Measurements from ENCODE around the gene KCNJ16. TPM values are rescaled to one million over a fixed set of nuclear protein-coding genes. Genes with fewer than 3 reads are reported as not detected.
A peak's percentile ranks its signal among the peaks of the same experiment; 100 is the strongest.

KCNJ16 gene
- polyA plus RNA-seq, 2 of the 4 experiments (the other 2 are of a cell fraction) = 0.87 to 1.6 TPM

GRCh38 chr17:70070305-70071027, 4.6 kb upstream of the KCNJ16 start (continued):
- TF ChIP-seq HMGXB4 (CRISPR knock-in tag; IDR thresholded peaks at IDR 0.05; ENCODE audit: borderline replicate concordance) = no peak
- TF ChIP-seq HOXA7 (CRISPR knock-in tag; IDR thresholded peaks at IDR 0.05) = no peak
- no peak for TF ChIP-seq ATOH8 (CRISPR knock-in tag; IDR thresholded peaks at IDR 0.05; ENCODE audit: low read depth)
- no peak for TF ChIP-seq PHF8 (IDR thresholded peaks at IDR 0.05; ENCODE audit: borderline replicate concordance, low read depth)
- TF ChIP-seq POLR2AphosphoS2 (conservative IDR thresholded peaks at IDR 0.05; ENCODE audit: low read length) = no peak
- TF ChIP-seq RAD21 (conservative IDR thresholded peaks at IDR 0.05 in 1 of 2, IDR thresholded peaks at IDR 0.05 in 1 of 2) = no peak
- TF ChIP-seq RCOR1 (IDR thresholded peaks at IDR 0.05; ENCODE audit: low read depth, low read length) = no peak
- no peak for TF ChIP-seq SREBF2 (IDR thresholded peaks at IDR 0.05)
- TF ChIP-seq HOXB13 (CRISPR knock-in tag; IDR thresholded peaks at IDR 0.05; ENCODE audit: low read depth) = no peak
- no peak for TF ChIP-seq BCL3 (IDR thresholded peaks at IDR 0.05)
- no peak for TF ChIP-seq CHD4 (IDR thresholded peaks at IDR 0.05; ENCODE audit: borderline replicate concordance)
- TF ChIP-seq JUN (IDR thresholded peaks at IDR 0.05) = no peak
- TF ChIP-seq CEBPB (IDR thresholded peaks at IDR 0.05) = no peak
- TF ChIP-seq KDM1A (IDR thresholded peaks at IDR 0.05; ENCODE audit: low read depth) = no peak

GRCh38 chr17:70071127-70071526, 3.9 kb upstream of the KCNJ16 start:
- no peak overlapping the region for H3K4me2 ChIP-seq
- ChIA-PET CTCF (interaction anchor here (1.3 kb wide), 1 partner anchor 464 kb away, joined by 3 read pairs; no protein-coding TSS in a partner anchor), POLR2A (no interaction called here)
- no peak overlapping the region for H3K27ac ChIP-seq
- ATAC-seq (no peak), FAIRE-seq (peak; percentile 18), DNase-seq (ENCODE audit: low read depth in 1 of 2, low spot score in 1 of 2) (no peak)
- H3K4me1 ChIP-seq = peaks cover 32% of the 10 kb centered on the region
- H3K9me3 ChIP-seq = no peaks in the 10 kb centered on the region
- 88% methylated on average over 4 of the region's 4 CpGs for WGBS (ENCODE audit: missing lambda C conversion rate)
- no peak overlapping the region for H3K4me3 ChIP-seq
- no peak for TF ChIP-seq CBX8 (IDR thresholded peaks at IDR 0.05)
- TF ChIP-seq MAX (IDR thresholded peaks at IDR 0.05) = no peak
- TF ChIP-seq ZFP36 (IDR thresholded peaks at IDR 0.05; ENCODE audit: borderline replicate concordance, partially characterized antibody) = no peak

- H3K27ac ChIP-seq = no peak overlapping the region
- WGBS (ENCODE audit: missing lambda C conversion rate) = 81% methylated on average over 1 of the region's 1 CpG
- H3K9me3 ChIP-seq = no peaks in the 10 kb centered on the region
These were observed 3.4 kb upstream of the KCNJ16 start for GRCh38 chr17:70071620-70072019.

More at GRCh38 chr17:70071620-70072019, 3.4 kb upstream of the KCNJ16 start:
- no peak for ATAC-seq
- H3K4me1 ChIP-seq = peaks cover 37% of the 10 kb centered on the region
- peak; percentile 71 for TF ChIP-seq MAFK (IDR thresholded peaks at IDR 0.05; ENCODE audit: partially characterized antibody)
- TF ChIP-seq PHF8 (IDR thresholded peaks at IDR 0.05; ENCODE audit: borderline replicate concordance, low read depth) = no peak
- no peak for DNase-seq (ENCODE audit: low read depth in 1 of 2, low spot score in 1 of 2)
- no peak for FAIRE-seq
- no peak overlapping the region for H3K4me2 ChIP-seq
- CTCF ChIA-PET = interaction anchor here (1.3 kb wide), 1 partner anchor 465 kb away, joined by 3 read pairs; no protein-coding TSS in a partner anchor
- no peak overlapping the region for H3K4me3 ChIP-seq
- POLR2A ChIA-PET = no interaction called here

Measured in A549 (cell line).